ENCODE results near the gene SKI. TPM values are rescaled to one million over a fixed set of nuclear protein-coding genes. Genes with fewer than 3 reads are reported as not detected.

Gene SKI
- total RNA-seq, 1 donor from 2014 or later, result 12.1 TPM

DNA sequence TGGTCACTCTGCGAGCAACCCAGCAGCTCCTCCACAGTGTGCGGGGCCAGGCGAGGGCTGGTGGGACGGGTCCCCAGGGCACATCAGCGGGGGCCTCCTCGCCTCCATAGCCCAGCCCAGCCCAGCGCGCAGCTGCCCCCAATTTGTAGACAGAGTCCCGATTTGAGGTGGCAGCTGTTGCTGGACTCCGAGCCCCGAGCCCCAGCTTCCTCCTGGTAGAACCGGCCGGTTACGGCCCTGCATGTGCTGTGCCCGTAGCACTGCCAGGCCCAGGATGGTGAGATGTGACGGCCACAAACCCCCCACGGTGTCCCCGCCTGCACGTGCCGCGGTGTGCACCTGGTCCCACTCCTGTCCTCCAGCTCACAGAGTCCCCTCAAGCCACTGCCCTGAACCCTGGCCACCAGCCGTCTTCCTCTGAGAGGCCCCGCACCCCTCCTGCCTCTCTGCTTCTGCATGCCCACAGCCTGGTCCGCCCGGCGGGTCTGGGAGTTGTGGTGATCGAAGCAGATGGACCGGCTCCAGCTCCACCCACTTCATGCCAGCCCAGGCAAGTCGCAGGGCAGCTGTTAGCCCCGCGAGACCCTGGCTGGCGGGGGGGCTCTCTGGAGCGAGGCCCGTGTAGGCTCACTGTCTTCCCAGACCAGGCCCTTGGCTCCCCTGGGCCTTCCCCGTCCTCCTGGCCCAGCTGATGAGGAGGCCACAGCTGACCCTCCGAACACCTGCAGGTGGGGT is 107.8 kb downstream of the SKI start:
- DNase-seq (ENCODE audit: low read depth), result no peak

DNA sequence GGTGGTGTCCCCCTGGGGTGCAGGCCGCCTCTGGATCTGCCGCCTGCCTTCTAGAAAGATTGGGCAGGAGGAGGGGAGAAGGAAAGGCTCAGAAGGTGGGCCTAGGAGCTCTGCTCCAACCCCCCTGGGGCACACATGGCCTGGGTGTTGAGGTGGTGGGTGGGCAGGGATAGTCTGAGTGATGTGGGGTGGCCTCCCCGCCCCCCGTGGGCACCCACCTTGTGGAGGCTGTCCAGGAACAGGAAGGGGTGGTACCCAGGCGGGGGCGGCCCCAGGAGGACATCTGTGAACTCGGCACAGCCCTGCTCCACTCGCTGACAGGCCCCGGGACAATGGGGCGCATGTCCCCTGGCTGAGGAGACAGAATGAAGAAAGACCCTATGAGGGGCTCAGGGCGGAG is 108.4 kb downstream of the SKI start:
- no peak for DNase-seq (ENCODE audit: low read depth)

DNA sequence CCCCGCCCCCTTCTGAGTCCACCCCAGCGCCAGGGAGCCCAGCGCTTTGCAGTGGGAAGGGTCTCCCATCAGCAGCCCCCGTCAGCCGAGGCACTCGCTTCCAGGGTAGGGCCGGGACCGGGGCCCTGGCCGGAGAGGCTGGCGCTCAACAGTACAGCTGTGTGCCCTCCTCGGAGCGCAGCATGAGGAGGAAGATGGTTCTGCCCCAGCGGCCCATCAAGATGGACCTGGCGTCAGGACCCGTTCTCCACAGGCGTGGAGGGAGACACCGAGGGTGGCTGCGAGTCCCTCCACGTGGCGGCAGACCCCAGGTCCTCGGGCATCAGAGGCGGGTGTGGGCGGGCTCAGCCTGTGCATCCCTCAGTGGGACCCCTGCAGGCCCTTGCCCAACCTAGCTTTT is 109.0 kb downstream of the SKI start:
- DNase-seq (ENCODE audit: low read depth), result no peak

DNA sequence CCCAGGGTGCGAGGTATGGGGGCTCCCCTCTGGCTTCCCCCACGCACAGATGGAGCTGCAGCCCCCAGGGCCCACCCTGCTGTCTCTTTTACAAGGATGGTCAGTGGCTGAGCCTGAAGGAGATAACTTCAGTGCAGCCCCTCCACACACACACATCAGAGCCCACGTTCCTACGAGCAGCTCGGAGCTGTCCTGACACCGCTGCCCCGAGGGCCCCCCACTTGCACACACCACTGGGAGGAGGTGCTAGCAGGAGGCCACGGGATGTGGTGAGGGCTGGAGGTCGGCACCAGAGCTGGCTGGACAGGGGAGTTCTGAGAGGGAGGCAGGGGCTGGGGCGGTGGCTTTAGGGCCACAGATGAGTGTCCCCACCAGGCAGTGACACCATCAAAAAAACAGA is 109.4 kb downstream of the SKI start:
- DNase-seq (ENCODE audit: low read depth), result no peak

DNA sequence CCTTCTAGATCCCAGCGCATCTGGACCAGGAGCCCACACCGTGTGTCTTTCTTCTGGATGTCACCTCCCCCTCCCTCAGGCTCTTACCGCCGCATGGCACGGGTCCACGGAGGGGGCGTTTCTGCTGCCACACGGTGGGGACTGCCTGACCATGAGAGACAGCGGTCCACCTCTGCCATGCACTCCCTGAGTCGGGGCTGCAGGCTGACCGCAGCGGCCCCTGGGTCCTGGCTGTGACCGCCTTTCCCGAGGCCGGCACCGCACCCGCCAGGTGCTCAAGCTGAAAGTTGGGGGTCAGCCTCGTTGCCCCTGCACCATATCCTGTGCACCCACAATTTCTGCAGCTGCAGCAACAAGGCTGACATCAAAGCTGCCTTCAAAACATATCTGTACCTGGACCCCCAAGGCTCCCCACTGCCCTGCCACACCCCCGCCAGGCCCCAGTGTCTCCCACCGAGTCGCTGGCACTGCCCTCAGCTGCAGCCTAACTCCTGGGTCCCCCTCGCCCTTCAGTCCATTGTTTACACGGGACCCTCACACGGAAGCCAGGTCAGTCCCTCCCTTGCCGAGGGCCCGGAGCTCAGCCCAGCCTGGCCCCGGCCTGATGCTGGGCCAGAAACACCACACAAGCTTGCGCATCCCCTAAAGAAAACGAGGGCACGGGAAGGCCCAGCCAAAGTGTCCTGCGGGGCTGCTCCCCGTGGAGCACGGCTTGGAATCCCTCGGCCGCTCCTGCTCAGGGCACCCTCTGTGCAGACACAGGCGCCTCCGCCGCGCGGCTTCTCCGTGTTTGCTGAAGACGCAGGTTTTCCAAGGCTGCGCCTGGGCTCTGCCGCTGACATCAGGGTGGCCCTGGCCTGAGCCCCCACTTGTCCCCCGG is 111.3 kb downstream of the SKI start:
- no peak for DNase-seq (ENCODE audit: low read depth)

DNA sequence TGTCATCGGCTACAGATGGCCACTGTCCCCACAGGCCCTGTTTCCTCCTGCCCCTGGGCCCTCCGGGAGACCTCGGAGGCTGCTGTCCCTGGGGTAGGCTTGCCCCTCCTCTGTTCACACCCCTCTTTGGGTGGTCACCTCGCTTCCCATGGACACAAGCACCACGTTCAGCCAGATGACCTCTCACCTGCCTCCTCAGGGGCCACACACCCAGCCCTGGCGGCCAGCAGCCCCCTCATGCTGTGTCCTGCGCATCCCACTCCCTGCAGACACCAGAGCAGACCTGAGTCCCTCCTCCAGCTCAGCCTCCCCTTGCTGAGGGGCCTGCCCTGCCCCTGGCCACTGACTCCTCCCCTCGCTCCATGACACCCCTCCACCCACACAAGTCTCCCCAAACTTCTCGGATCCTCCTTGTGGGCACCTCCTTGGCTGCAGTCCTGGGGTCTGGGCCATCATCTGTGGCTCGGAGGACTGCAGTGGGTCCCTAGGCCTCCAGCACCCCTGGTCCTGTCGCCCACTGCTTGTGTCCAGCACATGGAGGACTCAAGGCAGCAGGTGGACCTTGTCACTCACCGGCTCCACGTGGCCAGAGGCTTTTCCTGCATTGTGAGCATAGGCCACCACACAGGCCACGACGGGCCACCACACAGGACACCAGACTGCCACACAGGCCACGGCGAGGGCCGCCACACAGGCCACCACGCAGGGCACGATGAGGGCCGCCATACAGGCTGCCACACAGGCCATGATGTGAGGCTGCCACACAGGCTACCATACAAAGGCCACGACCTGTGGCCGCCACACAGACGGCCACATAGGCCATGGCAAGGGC is 112.2 kb downstream of the SKI start:
- DNase-seq (ENCODE audit: low read depth), result no peak

DNA sequence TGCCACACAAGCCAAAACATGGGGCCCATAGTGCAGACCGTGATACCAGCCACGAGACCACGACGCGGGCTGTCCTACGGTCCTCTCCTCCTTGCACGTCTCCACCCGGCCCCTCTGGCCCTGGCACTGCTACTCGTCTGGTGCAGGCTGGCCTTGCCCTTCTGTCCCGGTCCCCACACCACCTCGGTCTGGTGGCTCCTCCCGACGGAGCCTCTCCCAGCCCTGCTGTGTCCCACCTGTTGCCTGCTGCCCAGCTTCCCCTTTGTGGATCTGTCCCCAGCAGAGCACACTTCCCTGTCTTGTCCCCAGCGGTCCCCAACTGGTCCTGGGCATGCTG is 112.8 kb downstream of the SKI start:
- no peak for DNase-seq (ENCODE audit: low read depth)

DNA sequence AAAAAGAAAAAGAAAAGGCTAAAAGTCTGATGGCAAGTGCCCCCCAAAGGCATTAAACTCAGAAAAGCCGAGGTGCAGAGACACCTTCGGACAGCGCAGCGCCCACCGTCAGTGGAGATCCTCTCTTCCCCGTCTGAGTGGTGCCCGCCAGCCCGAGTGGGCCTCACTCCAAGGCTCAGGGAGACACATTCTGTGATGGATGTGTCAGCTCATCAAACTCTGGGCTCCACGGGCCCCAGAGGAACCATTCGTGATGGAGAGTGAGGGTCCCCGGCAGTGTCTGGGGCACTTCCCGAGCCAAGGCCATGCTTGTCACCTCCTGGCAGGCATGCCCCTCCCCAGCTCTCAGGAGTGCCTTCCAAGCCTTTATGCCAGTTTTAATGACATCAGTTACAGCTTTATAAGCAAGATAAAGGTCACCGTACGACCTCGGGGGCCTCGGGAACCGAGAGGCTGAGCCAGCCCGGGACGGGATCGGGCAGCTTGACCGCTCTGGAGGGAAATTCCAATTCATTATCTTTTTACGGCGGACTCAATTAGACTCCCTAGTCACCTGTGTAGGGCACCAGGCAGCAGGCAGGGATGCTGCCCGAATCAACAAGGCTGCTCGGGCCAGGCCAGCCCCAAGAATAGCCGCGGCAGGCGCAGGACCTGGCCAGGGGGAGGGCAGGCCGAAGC is 113.7 kb downstream of the SKI start:
- DNase-seq (ENCODE audit: low read depth), result no peak

- no peak for DNase-seq (ENCODE audit: low read depth)
Observed at GRCh38 chr1:2342384-2343022, 114.4 kb downstream of the SKI start.

DNA sequence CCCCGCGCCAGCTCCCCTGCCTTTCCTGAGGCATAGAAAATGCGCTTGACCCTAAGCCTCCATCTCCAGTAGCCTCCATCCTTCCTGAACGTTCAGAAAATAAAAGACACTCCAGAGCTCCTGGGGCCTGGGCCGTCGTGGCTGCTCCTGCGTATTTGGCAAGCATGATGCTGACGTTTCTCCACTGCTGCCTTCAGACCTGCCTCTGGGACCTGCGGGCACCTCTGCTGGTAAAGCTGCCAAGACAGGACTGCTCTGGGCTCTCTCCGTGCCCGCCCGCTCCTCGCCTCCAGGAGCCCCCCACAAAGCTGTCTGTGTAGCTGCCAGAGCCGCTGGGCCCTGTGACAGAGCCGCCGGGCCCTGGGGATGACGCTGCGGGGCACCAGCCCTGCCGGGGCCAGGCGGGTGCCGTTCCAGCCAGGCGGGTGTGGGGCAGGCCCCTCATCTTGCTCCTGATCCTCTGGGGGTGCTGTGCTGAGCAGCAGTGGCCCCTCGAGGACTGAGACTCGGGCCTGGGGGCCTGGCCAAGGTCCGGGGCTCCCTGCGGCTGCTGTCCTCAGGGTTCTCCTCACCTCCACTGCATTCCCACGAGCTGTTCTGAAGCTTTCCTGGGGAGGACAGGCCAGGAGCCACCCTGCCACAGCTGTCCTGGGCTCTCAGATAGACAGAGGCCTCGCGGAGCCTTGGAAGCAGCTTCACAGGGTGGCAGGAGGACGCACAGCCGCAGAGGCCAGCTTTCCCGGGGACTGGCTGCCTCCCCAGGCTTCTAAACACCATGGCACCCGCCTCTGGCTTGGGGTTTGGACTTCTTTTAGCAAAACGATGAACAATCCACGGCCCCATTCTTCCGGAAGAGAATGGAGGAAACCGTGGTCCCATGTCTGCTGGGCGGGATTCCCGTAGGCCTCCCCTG is 115.2 kb downstream of the SKI start:
- DNase-seq (ENCODE audit: low read depth), result no peak

- no peak for DNase-seq (ENCODE audit: low read depth)
Observed at GRCh38 chr1:2344121-2344681, 116.1 kb downstream of the SKI start.

- no peak for DNase-seq (ENCODE audit: low read depth)
Observed at GRCh38 chr1:2344744-2345296, 116.7 kb downstream of the SKI start.

DNA sequence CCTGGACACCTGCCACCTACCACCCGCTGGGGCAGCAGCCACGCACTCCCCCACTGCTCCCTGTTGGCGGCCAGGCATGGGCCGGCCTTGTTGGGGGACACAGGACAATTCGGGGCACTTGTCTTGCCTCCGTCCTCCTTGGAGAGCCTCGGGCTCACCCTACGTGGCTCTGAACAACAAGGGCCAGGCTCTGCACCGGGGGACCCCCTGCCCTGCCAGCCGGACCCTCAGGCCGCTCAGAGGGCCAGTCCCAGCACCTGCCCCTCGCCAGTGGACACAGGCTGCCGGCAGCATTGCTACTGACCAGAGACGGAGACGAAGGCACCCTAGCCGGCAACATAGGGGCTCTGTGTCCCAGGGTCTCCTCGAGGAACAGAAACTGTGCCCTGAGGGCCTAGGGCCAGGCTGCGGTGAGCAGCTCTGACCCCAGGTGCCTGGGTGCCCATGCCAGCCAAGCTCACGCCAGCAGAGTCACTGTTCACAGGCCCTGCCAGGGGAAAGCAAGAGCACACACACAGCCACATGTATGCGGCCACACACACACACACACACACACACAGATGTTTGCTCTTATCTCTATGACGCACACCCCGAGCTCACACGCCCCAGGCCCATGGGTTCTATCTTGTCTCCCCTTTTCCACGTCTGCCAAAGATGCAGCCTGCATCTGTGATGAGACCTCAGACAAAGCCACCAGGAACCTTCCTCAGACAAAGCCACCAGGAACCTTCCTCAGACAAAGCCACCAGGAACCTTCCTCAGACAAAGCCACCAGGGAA is 117.4 kb downstream of the SKI start:
- no peak for DNase-seq (ENCODE audit: low read depth)

- DNase-seq (ENCODE audit: low read depth), result no peak
Observed at GRCh38 chr1:2346691-2347408, 118.7 kb downstream of the SKI start.

- no peak for DNase-seq (ENCODE audit: low read depth)
Observed at GRCh38 chr1:2347409-2347785, 119.3 kb downstream of the SKI start.

GRCh38 chr1:2347896-2348295 is 119.8 kb downstream of the SKI start:
- no peak for DNase-seq (ENCODE audit: low read depth)

Data from myocyte (in vitro differentiated cells).